ENCODE data around the gene DPP6.

DPP6 gene

GRCh38 chr7:154302380-154302779, 250.2 kb downstream of the DPP6 start:
- Histone ChIP-seq H3K79me2 (ENCODE audit: insufficient read depth, low read depth) (no peaks in the 10 kb centered on the region), H3K4me2 (no peak overlapping the region), H2AFZ (ENCODE audit: low read depth) (no peak overlapping the region), H3K9ac (no peak overlapping the region), H4K20me1 (ENCODE audit: insufficient read depth) (no peaks in the 10 kb centered on the region), H3K36me3 (ENCODE audit: insufficient read depth) (no peaks in the 10 kb centered on the region), H3K4me3 (IDR thresholded peaks at IDR 0.05; ENCODE audit: insufficient read depth, low read depth, low read length) (no peak overlapping the region), H3K27ac (no peak overlapping the region), H3K27me3 (ENCODE audit: insufficient read depth, low read depth) (no peaks in the 10 kb centered on the region), H3K4me1 (ENCODE audit: low read depth, poor library complexity, severe bottlenecking) (no peaks in the 10 kb centered on the region)
- no peak for TF ChIP-seq CTCF (conservative IDR thresholded peaks at IDR 0.05; ENCODE audit: low read depth, low read length)

DNA sequence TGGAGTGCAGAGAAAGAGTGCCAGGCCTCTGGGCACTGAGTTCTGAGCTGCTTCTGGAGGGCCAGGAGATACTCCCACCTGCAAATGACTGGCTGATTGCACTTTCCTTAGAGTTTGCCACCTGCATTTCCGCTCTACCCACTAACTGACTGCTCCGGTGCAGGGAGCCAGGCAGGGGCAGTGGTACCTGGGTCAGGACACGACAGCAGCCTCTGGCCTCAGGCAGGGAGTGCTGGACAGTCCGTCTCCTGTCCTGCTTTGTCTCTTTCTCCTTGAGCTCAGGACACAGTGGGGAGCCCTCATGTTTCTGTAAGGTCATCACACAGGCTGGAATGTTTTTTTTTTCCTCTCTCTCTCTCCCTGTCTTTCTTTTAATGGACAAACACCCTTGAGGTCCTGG, 252.0 kb downstream of the DPP6 start:
- H3K27me3 ChIP-seq (ENCODE audit: insufficient read depth, low read depth) = no peaks in the 10 kb centered on the region
- no peak overlapping the region for H2AFZ ChIP-seq (ENCODE audit: low read depth)
- no peaks in the 10 kb centered on the region for H3K79me2 ChIP-seq (ENCODE audit: insufficient read depth, low read depth)
- no peak overlapping the region for H3K4me3 ChIP-seq (IDR thresholded peaks at IDR 0.05; ENCODE audit: insufficient read depth, low read depth, low read length)
- no peak for TF ChIP-seq CTCF (conservative IDR thresholded peaks at IDR 0.05; ENCODE audit: low read depth, low read length)
- H3K4me1 ChIP-seq (ENCODE audit: low read depth, poor library complexity, severe bottlenecking) = no peaks in the 10 kb centered on the region
- H3K9ac ChIP-seq = no peak overlapping the region
- H3K4me2 ChIP-seq = no peak overlapping the region
- no peaks in the 10 kb centered on the region for H3K36me3 ChIP-seq (ENCODE audit: insufficient read depth)
- no peak overlapping the region for H3K27ac ChIP-seq
- H4K20me1 ChIP-seq (ENCODE audit: insufficient read depth) = no peaks in the 10 kb centered on the region

DNA sequence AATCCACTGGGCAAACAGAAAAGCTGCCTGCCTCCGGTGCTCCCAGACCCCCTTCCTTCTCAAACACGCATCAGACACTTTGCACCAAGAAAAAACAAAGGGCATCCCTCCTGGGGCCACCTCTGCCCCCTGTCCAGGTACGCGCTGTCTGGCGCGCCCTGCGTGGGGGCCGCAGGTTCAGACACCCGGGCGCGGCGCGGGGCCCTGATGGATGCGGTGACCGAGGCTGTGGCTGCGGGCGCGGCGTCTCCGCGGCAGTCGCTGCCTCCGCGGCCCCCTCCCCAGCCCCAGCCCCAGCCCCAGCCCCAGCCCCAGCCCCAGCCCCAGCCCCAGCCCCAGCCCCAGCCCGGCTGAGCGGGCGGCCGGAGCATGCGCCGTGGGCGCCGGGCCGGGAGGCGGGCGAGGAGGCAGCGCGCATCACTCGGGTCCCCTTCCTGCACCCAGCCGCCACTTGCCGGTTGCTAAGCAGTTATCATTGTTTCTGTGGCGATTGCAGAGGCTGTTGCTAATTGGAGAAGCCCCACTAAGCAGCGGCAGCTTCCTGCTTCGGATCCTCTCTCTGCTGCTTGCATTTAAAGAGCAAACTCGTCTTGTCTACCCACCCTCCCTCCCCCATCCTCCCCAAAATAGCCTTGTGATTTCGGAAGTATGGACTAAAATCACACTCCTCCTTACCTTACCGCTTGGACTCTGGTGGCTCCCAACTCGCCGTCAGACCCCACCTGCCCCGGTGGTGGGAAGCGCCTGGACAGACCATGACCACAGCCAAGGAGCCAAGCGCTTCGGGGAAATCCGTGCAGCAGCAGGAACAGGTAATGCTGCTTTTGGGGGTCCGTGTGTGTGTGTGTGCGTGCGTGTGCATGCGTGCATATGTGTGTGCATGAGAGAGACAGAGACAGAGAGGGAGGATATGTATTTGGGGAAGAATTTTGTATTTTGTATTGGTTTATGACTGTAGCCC, 252.8 kb downstream of the DPP6 start:
- H4K20me1 ChIP-seq (ENCODE audit: insufficient read depth) = no peaks in the 10 kb centered on the region
- no peak overlapping the region for H3K9ac ChIP-seq
- H3K27ac ChIP-seq = no peak overlapping the region
- H3K4me3 ChIP-seq (IDR thresholded peaks at IDR 0.05; ENCODE audit: insufficient read depth, low read depth, low read length) = no peak overlapping the region
- no peak overlapping the region for H2AFZ ChIP-seq (ENCODE audit: low read depth)
- H3K79me2 ChIP-seq (ENCODE audit: insufficient read depth, low read depth) = no peaks in the 10 kb centered on the region
- no peaks in the 10 kb centered on the region for H3K36me3 ChIP-seq (ENCODE audit: insufficient read depth)
- no peaks in the 10 kb centered on the region for H3K27me3 ChIP-seq (ENCODE audit: insufficient read depth, low read depth)
- H3K4me2 ChIP-seq = no peak overlapping the region
- no peak for TF ChIP-seq CTCF (conservative IDR thresholded peaks at IDR 0.05; ENCODE audit: low read depth, low read length)
- no peaks in the 10 kb centered on the region for H3K4me1 ChIP-seq (ENCODE audit: low read depth, poor library complexity, severe bottlenecking)

GRCh38 chr7:154306036-154306435, 253.8 kb downstream of the DPP6 start:
- H3K79me2 ChIP-seq (ENCODE audit: insufficient read depth, low read depth) = no peaks in the 10 kb centered on the region
- H3K4me3 ChIP-seq (IDR thresholded peaks at IDR 0.05; ENCODE audit: insufficient read depth, low read depth, low read length) = no peak overlapping the region
- no peaks in the 10 kb centered on the region for H3K36me3 ChIP-seq (ENCODE audit: insufficient read depth)
- H3K27ac ChIP-seq = no peak overlapping the region
- no peaks in the 10 kb centered on the region for H4K20me1 ChIP-seq (ENCODE audit: insufficient read depth)
- no peak overlapping the region for H3K9ac ChIP-seq
- no peaks in the 10 kb centered on the region for H3K4me1 ChIP-seq (ENCODE audit: low read depth, poor library complexity, severe bottlenecking)
- H2AFZ ChIP-seq (ENCODE audit: low read depth) = no peak overlapping the region
- H3K4me2 ChIP-seq = no peak overlapping the region
- TF ChIP-seq CTCF (conservative IDR thresholded peaks at IDR 0.05; ENCODE audit: low read depth, low read length) = no peak
- H3K27me3 ChIP-seq (ENCODE audit: insufficient read depth, low read depth) = no peaks in the 10 kb centered on the region
